ENCODE data around the gene RUNX2.

Gene RUNX2

DNA sequence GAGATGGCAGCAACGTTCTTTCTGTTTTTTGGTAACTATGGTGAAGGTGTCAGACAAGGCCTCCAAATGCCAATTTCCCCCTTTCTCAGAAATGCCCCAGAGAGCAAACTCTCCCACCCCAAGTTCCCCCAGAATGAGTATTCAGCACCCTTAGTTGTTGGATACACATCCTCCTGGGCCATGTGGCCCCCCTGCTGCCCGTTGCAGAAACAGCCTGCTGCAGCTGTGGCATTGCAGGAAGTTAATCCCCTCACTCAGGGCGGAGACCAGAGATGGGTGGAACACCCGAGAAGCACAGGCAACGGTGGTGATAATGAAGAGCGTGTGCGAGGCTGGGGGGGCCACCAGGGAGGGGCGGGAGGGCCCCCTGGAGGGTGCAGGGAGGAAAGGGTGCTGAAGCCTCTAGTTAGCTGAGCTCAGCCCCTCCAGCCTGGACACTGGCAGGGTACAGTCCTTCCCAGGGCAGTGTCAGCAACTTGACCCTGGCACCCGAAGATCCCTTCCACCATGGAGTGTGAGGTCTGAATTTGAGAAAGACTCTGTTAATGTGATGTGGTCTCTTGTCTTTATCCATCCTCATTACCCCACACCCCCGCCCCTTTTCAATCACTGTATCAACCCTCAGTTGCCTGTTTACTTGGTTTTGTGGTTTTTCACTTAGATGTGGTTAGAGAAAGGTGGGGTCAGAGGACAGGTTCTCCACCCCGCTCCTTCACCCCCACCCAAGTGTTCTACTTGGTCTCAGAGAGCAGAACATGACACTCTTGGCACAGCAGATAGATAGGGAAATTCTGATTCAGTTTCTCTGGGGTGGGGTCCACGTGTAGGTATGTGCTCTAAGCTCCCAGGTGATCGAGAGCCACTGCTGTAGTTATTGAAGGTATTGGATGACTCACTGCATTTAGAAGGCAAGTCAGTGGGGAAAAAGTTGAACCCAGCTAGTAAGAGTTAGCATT lies 258.4 kb downstream of the RUNX2 start:
- peak in 1 of 2 donors; percentile 26 for DNase-seq (ENCODE audit: low read depth in 2 of 2)

DNA sequence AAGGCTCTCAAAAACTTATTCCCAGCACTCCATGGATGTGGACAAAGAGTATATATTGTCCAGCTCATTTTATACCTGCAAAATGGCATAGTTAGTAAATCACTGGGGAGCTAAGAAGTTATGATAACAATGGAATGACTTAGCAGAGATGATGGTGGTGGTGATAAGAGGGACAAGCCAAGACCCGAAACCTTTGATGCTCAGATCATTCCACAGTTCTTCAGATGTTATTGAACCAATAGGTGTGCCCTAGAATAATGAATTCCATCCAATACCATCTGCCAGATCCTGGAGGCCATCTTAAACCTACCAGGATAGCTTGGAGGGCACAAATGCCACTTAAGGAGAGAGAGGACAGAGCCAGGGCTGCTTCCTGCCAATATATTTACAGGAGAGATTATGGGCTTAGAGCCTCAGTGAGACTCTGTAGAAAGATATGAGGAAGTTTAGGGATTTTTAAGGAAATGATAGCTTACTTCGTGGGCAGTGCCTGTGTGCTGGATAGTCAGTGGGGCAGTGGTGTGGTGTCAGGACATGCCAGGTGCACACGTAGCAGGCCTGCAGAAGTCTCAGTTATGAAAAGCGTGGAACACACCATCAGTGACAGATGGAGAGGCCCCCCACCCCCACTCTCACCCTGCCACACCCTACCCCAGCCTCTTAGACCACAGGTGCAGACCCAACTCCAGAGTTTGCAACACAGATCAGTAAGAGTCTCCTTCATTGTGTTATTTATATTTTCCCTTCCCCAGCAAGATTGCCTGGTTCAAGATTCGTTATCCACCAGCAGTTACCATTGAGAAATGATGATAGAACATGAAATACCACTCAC lies 259.3 kb downstream of the RUNX2 start:
- DNase-seq (ENCODE audit: low read depth in 2 of 2), result no peak

DNA sequence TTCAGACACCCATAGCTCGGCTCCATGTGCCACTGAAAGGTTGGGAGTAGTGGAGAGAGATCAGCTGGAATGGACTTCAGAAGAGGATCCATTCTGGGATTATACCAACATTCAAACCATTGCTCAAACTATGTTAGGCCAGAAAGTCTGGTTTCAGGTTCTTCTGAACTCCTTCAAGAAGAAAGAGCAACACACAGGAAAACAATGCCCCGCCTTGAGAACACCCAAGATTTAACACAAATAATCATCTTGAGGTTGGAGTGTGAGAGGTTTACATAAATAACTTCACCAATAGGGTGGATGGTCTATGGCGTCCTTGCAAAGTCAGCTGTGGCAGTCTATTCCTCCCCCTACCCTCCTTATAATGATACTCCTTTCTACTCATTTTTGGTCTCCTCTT lies 261.2 kb downstream of the RUNX2 start:
- no peak for DNase-seq (ENCODE audit: low read depth in 2 of 2)

DNA sequence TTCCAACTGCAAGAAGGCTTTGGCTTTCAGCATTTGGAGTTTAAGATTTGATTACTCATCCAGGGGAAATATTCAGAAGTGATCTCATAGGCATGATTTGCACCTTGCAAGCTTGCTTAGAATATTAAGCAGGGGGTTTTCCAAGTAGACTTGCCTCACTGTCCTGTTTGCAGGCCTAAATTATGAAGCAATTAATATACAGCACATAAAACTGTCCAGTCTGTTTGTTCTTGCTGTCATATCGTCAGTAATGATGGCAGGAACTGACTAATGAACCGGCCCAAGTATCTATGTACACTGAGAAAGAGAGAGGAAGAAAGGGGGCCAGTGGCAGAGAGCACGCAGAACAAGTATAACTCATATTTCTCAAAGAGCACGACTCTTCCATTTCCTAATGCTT lies 262.1 kb downstream of the RUNX2 start:
- DNase-seq (ENCODE audit: low read depth in 2 of 2), result no peak

DNA sequence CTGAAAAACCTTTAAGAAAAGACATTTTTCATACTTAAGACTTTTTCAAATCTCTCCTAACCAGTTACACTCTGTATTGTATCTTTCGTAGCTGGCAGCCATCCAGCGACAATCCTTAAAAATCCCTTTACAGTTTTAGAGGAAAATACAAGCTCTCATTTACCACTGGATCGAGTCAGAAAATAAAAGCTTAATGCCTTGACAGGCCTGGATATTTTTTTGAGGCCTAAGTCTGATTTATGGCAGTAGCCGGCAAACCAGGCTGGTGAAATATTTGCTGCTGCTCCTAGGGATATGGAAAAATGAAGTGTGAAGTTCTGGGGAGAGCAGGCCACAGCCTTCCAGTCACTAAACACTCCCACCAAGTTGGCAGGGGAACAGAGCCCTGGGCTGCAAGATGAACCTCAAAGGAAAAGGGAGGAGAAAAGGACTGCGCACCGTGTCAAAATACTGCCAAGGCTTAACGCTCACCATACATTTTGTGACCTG lies 262.6 kb downstream of the RUNX2 start:
- DNase-seq (ENCODE audit: low read depth in 2 of 2), result no peak

DNA sequence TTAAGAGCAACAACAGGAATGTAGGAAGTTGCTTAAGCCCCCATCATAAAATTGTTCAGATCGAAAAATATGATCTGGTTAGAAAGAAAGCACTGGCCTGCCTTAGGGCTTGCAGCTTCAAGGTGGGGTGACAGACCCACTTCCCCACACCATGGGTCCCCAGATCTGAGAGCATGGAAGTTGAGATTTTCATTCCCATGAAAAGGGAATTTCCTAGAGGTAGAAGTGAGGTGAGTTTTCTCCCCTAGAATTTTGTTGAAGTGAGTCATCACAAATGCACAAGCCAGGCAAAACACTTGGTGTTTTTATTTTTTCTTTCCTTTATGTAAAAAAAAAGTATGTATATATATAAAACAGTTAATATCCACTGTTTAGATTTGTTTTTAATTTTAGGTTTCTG lies 263.2 kb downstream of the RUNX2 start:
- DNase-seq (ENCODE audit: low read depth in 2 of 2), result no peak

DNA sequence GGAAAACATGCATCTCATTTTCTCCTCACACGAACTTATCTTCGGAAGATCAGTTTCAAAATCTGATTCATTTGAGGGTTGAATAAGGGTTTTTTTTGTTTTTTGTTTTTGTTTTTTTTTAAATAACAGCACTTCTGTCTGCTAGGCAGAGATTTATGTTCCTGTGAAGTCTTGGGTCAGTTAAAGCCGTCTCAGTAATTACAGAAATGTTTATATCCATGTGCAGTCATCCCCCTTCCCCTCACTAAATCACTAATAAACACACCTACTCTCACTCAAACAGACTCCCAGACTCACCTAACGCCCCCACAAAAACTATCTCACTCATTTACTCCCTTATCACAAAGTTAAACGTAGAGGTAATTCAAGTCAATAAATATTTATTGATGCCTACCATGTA lies 263.8 kb downstream of the RUNX2 start:
- DNase-seq (ENCODE audit: low read depth in 2 of 2), result no peak

DNA sequence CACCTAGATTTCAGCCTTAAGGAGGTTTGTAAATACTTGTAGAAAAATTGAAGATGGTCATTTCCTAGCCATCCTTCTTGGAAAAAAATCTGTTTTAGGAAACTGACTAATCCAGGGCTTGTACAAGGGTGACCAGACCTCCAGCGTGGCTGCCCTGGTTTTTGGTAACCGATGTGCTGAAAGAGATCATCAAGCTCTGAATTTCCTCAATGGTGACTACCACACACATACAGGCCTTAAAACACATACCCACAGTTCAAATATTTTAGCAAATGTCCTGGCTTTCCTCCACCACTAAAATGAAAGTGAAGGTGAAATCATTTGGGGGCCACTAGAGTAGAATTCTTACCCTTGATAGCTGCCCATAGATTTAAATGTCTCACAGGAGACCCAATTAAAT lies 264.9 kb downstream of the RUNX2 start:
- DNase-seq (ENCODE audit: low read depth in 2 of 2), result no peak

DNA sequence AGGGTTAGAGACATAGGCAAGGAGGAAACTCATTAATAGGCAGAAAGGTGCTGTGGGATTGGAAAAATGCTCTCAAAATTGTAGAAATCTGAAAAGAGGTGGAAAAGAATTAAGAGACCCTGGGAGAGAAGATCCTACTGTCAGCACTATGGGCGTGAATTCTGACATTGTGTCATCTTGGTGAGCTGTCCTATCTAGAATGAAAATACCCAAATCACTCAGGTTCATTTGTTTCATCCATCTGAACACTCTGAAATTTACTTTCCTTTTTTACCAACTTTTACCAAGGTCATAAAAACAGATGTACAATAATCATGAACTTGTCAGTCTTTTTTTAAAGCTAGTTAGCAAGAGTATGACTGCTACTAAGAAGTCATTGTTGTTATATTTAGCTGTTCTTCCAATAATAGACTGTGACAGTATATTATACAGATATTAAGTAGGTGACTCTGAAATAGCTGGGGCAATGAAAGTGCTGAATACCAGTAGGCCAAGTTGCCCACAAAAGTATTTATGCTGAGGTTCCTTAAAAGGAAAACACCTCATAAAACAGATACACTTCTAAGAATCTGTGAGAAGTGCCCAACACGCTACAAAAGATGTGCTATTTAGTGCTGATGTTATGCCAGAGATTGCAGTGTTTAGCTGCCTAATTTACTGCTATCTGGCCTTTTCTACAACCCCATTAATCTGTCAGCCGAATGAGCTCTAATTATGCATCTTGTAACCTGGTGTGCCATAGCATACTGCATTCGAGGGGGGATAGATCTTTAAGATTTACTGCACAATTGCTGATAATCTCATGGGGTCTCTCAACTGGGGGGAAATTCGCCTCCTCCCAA lies 267.1 kb downstream of the RUNX2 start:
- no peak for DNase-seq (ENCODE audit: low read depth in 2 of 2)

DNA sequence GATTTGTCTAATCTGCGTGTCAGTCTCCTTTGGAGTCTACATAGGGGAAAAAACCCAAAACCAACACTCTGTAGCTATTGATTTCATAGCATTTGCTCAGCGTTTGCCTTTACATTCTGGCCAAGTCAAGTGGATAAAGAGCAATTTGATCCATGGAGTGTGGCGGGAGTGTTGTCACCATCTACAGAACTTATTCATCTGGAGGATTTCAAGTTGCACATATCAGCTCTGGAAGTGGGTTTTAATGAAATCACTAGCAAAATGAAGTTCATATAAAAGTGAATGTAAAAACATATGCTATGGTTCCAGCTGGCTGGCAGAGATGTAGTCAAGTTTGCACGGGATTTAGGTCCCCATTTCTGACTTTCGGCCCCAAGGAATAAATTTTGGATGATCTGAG lies 269.3 kb downstream of the RUNX2 start:
- no peak for DNase-seq (ENCODE audit: low read depth in 2 of 2)

DNA sequence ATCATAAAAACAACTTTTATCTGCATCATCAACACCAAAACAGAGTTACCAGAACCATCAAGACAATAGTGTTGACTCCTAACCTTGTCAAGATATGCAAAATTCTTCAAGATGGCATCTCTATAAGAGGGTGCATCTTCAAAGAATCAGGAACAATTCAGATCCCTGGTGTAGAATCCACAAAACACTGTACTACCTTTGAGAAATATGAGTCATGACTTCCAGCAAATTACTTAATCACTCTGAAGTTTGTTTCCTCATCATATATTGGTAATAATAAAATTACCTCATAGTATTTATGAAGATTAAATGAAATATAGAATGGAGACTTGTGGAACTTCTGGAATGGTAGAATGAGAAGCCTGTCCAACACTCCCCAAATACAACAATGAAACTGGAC lies 270.9 kb downstream of the RUNX2 start:
- no peak for DNase-seq (ENCODE audit: low read depth in 2 of 2)

DNA sequence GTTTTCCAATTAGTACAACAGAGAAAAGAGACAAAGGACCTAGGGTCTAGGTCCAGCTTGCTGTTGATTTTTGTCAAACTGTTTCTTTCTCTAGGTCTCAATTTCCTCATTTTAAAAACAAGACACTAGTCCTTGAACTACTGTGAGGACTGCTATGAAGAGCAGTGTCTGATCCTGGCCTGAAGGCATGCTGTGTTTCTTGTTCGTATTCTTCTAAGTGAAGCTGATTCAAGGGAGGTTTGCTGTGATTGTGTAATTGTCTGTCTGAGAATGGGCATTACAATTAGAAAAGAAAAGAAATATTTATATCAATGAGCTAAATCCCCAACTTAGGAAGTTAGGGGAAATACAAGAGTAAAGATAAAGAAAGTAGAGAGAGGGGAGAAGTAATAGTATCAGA lies 277.8 kb downstream of the RUNX2 start:
- no peak for DNase-seq (ENCODE audit: low read depth in 2 of 2)

DNA sequence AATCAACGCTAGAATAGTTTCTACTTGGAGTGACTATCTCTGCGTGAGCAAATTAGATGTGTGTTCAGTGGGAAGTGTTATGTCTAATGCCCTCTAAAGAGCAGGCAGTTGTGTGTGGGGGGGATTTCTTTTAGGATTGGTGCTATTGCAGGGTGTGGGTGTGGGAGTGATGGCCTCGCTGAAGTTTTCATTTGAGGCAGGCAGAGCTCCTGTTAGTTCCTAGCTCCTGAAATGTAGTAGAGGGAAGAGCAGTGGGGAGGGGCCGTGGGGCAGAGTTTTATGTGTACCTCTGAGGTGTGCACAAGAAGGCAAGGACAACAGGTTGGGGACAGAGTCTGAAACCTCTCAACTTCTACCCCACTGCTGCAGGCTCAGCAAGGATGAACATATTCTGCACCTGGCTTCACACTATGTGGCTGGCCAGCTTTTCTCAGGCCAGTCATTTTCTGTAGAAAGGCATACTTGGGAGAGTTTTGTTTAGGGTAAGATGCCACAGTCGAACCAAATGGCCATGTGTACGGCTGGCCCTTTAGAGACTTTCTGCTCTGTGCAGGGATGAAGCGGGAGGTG lies 278.8 kb downstream of the RUNX2 start:
- DNase-seq (ENCODE audit: low read depth in 2 of 2), result no peak

DNA sequence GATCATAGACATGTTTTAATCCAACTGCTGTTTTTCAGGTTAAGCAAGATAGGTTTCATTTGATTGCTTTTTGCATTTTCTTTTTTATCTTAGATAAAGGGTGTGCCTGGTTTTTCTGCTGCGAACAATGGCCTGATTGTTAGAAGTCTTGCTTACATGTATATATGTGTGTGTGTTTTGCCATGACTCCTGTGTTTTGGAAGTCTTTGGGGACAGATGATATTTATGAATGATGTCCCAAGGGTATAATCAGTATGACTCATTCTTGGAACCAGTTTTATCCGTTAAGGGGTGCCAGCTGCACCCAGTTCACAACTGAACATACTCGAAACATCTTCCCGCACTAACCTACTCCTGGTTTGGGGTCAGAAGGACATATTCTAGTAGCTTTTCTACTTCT lies 279.7 kb downstream of the RUNX2 start:
- DNase-seq (ENCODE audit: low read depth in 2 of 2), result no peak

DNA sequence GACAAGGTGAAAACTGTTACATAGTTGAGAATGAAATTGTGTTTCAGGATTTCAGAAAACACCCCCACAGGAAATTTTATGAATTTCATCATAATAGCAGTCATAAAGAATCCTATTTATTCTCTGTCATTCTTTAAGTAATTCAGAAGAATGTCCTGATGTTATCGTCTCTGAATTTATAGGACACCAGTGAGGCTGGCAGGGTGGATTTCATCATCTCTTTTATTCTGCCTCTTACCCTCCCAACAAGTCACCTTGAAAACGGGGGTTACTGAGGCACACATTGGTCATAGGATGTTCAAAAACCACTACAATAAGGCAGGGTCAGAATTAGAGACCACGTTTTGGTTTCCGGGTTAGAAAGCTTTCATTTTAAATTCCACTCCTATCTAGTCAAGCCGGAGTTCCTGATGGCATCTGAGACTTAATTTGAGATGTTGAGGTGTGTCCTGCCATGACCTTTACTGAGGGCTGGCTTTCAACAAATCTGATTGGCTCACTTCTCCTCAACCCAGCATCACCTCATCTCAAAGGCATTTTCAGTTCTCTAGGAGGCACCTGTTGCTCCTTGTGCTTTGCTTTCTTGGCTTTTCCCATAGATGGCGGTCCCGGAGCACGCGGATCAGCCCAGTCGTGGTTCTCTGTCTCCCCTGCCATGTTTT lies 280.3 kb downstream of the RUNX2 start:
- no peak for DNase-seq (ENCODE audit: low read depth in 2 of 2)

DNA sequence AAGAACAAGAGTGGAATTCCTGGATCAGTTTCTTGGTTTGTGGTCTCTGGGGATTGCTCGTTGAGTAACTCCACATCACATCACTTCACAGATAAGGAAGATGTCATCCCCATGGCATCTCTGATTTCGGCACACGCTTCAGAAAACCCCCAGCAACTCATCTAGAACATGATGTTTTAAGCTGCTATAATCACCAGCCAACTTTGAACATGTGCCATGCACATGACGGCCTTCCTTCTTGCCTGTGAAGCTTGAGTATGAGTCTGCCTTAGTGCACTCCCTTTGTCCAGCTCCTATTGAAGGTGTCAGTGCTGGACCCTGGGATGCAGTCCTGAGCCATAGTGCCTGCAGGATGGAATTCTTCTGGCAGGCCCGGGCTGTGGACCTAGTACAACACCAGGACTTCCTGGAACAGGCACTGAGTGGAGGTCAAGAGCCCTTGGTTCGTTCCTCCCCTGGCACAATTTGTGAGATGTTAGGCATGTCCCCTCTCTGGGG lies 281.1 kb downstream of the RUNX2 start:
- DNase-seq (ENCODE audit: low read depth in 2 of 2), result no peak

DNA sequence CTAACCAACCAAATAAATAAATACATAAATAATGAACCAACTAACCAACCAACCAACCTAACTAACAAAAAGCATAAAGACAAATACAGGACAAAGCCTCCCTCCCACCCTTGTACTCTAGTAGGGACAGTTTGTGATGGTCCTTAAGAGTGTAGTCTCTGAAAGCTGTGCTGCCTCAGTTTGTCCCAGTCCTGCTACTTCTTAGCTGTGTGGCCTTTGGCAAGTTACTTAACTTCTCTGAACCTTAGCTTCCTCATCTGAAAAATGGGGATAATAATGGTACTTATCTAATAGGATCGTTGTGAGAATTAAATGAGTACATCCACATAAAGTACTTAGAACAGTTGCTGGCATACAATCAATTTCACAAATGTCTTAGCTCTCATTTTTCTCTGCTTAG lies 282.2 kb downstream of the RUNX2 start:
- DNase-seq (ENCODE audit: low read depth in 2 of 2), result no peak

DNA sequence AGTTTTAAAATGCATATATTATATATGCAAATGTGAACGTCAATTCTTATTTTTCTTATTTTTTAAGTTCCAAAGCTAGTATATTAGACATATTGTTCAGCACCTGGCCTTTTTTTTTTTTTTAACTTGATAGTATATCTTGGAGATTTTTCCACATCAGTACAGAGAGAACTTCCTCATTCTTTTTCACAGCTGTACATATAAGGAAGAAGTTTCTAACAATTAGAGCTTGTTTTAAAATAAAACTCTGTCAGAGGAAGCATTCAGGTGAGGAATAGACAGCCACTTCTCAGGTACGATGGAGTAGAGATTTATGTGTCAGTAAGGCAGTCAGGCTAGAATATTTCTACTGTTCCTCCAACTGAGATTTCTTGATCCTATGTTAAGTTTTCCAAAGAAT lies 282.7 kb downstream of the RUNX2 start:
- no peak for DNase-seq (ENCODE audit: low read depth in 2 of 2)

DNA sequence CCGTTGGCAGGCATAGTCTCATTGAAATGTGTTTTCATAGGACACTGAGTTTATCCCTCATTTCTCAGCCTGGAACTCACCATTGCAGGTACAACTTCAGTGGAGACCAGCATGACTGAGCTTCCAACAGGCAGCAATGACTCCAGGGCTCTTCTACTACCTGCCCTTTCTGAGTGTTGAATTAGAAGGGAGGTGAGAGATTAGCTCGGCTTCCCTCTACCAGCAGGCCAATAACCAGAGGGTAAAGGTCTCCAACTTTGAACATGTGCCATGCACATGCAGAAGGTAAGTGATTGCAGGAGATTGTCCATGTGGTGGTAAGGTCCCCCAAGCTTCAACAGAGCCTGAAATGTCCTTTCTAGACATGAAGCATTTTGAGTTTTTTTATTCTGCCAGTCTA lies 283.4 kb downstream of the RUNX2 start:
- no peak for DNase-seq (ENCODE audit: low read depth in 2 of 2)

DNA sequence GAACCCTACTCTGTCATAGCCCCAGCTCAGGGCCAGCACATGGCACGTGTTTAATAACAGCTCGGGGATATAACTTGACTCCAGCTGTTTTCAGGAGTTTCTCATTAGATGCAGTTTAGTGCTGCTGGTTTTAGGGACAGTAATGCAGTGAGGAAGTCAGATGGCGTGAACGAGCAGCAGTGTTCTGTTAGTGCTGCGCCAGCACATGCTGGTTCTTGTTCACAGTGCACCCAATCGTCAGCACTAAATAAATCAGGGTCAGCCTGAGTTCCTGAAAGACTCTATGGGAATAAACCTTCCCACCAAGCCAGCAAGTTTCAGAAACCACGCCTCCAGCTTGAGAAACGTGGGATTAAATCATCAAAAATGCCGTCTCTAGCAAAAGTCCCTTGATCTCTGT lies 285.5 kb downstream of the RUNX2 start:
- no peak for DNase-seq (ENCODE audit: low read depth in 2 of 2)
